ENCODE data around the gene LRPAP1.
"Not testable (repeated sequence)": the region's sequence is repeated elsewhere in the genome, so short reads cannot be mapped to it uniquely, and the experiment has no call there.

LRPAP1 gene, protein sequence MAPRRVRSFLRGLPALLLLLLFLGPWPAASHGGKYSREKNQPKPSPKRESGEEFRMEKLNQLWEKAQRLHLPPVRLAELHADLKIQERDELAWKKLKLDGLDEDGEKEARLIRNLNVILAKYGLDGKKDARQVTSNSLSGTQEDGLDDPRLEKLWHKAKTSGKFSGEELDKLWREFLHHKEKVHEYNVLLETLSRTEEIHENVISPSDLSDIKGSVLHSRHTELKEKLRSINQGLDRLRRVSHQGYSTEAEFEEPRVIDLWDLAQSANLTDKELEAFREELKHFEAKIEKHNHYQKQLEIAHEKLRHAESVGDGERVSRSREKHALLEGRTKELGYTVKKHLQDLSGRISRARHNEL

DNA sequence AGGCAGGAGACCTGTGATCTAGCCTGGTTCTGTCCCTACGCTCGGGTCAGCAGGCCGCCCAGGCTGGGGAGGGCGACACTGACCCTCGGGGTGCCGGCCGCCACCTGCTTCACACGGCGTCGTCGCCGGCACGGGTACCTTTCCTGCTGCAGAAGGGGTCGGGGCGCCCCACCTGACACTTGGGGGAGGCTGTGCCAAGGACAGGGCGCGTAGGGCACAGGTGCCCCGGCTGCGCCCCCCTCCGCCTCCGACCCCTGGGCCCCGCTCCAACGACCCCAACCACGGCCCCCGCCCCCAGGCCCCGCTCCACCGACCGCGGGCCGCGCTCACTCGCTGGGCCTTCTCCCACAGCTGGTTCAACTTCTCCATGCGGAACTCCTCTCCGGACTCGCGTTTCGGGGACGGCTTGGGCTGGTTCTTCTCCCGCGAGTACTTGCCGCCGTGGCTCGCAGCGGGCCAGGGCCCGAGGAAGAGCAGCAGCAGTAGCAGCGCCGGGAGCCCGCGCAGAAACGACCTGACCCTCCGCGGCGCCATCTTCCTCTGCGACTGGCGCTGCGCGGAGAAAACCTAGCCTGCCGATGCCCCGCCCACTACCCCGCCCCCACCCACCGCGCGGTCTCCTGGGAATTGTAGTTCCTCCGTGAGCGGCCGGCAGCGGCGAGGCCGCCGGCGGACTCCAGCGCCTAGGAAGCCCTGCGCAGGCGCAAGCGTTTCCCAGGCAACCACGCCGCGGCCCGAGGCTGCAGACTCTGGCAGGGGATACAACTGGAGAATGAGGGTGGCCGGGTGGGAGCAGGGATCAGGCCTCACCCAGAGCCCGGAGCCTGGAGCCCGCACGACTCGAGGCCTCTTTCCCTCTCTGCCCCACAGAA lies at the start of gene LRPAP1:
Gene LRPAP1, minus strand, starts transcription at position 544 of the 872 bp plus-strand sequence. Its CDS starts 10 bp downstream, at position 534.
- DNase-seq (ENCODE audit: low read depth, low spot score) = peak; percentile 97

DNA sequence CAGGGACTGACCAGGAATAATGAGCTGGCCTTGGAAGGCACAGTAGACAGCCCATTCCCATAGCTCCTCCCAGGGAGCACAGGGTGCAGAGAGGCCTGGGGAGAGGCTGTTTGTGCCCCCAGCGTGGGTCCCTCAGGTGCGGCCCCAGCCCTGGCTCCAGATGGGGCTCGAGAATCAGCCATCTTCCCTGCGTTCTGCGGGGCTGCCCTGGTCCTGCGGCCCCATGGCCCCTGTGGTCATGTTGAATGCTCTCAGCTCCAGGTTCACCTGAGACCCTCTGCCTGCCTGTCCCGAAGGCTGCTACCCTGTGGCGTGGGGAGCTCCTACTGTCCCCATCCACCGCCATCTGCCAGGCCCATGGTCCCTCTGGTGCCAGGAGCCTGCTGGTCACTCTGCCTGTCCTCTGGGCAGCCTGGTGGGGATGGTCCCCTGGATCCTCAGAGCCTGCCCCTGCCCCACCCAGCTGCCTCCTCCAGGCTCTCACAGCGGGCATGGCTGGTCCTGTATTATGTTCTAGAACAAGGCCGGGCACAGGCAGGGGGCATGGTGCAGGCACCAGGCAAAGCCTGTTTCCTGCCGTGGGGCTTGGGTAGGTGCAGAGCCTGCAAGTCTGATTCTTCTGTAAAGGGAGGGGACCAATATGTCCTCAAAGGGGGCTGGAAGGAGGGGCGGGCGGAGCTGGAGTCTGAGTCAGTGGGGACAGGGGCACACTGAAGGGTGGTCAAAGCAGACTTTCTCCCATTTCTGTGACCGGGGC lies 49.3 kb upstream of the LRPAP1 start:
- DNase-seq (ENCODE audit: low read depth, low spot score) = not testable (repeated sequence)

DNA sequence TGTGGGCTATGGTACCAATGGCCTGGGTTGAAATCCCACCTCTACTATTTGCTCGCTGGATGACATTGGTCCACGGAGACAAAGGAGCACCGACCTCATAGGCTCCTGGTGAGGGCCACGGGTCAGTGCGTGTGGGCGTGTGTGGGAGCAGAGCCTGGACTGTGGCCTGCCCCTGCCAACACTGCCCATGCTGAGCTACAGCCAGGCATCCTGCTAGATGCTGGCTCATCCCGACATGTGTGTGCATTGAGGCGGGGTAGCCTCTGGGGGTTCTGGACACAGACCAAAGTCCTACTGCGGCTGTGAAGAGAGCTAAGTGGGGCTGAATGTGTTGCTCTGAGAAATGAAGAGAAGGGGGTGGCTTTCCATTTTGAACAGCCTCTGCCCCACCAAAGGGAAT lies 48.6 kb upstream of the LRPAP1 start:
- DNase-seq (ENCODE audit: low read depth, low spot score) = not testable (repeated sequence)

DNA sequence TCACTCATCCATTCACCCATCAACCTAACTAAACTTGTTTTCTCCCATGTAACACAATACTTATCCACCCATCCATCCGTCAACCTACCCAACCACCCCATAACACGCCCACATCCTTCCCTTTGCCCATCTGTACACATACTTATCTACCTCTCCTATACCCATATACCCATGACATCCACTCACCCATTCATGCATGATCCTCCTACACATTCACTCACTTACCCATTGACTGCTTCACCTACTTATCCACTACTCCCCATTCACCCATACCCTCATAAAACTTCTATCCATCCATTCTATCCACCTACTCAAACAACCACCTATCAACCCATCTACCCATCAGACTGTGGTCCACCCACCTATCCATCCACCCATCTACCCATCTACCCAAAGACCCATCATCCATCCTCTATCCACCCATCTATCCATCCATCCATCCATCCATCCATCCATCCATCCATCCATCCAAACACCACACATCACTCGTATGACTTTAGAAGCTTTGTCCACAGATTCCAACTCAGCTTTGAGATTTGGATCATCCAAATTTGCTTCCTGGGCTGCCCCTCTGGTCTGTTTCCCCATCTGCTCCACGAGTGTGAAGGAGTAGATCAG lies 46.4 kb upstream of the LRPAP1 start:
- not testable (repeated sequence) for DNase-seq (ENCODE audit: low read depth, low spot score)

DNA sequence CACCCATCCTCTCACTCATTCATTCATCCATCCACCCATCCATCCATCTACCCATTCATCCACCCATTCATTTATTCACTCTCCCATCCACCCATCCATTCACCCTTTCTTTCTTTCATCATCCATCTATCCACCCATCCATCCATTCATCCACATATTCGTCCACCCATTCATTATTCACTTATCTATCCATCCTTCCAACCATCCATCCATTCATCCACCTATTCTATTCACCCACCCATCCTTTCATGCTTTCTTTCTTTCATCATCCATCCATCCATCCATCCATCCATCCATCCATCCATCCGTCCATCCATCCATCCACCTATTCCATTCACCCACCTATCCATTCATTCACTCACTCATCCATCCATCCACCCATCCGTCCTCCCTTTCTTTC lies 45.8 kb upstream of the LRPAP1 start:
- not testable (repeated sequence) for DNase-seq (ENCODE audit: low read depth, low spot score)

GRCh38 chr4:3577208-3577892 lies 45.1 kb upstream of the LRPAP1 start:
- not testable (repeated sequence) for DNase-seq (ENCODE audit: low read depth, low spot score)

- DNase-seq (ENCODE audit: low read depth, low spot score) = not testable (repeated sequence)
Observed at GRCh38 chr4:3576533-3577207, 44.4 kb upstream of the LRPAP1 start.

DNA sequence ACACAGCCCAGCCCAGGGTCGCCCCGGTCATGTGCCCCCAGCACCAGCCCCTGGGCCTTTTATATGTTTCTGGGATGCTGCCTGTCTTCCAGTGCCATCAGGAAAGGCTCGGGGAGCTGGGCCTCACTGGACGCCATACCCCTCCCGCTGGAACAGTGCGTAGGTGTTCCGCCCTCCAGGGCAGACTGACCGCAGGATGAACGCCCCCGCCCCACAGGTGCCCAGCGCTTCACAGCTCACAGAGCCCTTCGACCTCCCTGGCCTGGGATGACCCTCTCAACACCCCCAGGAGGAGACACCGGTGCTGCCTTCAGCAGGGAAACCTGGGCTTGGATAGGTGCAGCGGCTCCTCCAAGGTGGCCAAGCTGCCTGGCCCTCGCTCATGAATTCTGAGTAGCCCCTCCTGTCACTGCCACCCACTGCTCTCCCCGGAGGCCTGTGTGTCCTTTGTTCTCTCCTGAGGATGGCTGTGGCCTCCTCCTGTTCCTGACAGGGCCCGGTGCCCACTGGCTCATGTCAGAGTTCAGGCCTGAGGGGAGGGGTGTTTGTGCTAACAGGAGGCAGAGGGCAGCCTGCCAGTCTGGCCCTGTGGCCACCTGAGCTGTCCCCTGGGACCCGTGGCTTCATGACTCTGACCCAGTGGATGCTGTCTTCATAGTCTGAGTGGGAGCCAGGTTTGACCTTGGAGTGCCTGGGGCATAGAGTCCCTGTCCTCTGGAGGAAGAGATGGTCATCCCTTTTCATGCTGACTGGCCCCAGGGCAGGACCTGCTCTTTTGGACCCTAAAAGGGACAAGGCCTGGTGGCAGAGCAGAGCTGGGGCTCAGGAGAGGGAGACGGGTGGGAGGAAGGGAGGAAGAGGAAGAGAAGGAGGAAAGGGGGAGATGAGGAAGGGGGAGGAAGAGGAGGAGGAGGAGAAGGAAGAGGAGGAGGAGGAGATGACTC lies 43.5 kb upstream of the LRPAP1 start:
- DNase-seq (ENCODE audit: low read depth, low spot score) = not testable (repeated sequence)

- DNase-seq (ENCODE audit: low read depth, low spot score) = not testable (repeated sequence)
Observed at GRCh38 chr4:3574865-3575264, 42.6 kb upstream of the LRPAP1 start.

- not testable (repeated sequence) for DNase-seq (ENCODE audit: low read depth, low spot score)
Observed at GRCh38 chr4:3574346-3574745, 42.1 kb upstream of the LRPAP1 start.

GRCh38 chr4:3573131-3573530 lies 40.9 kb upstream of the LRPAP1 start:
- no peak for DNase-seq (ENCODE audit: low read depth, low spot score)

DNA sequence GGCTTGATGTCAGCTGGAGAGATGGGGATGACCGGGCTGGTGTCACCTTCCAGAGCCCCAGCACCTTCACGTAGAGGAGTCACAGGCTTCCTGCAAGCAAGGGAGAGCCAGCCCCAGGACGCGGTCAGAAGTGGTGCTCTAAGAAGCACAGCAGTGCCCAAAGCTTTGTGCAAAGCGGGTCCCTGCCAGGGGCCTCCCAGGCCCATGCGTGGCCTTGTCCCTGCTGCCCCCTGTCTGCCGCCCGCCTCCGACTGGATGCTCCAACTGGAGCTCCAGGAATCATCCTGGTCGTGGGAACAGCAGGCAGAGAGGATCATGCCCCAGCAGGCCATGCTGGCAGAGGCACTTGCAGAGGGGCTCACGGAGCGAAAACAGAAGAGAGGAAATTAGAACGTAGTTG lies 40.1 kb upstream of the LRPAP1 start:
- no peak for DNase-seq (ENCODE audit: low read depth, low spot score)

- no peak for DNase-seq (ENCODE audit: low read depth, low spot score)
Observed at GRCh38 chr4:3571921-3572320, 39.7 kb upstream of the LRPAP1 start.

- not testable (repeated sequence) for DNase-seq (ENCODE audit: low read depth, low spot score)
Observed at GRCh38 chr4:3570923-3571322, 38.7 kb upstream of the LRPAP1 start.

GRCh38 chr4:3569611-3570010 lies 37.4 kb upstream of the LRPAP1 start:
- not testable (repeated sequence) for DNase-seq (ENCODE audit: low read depth, low spot score)

DNA sequence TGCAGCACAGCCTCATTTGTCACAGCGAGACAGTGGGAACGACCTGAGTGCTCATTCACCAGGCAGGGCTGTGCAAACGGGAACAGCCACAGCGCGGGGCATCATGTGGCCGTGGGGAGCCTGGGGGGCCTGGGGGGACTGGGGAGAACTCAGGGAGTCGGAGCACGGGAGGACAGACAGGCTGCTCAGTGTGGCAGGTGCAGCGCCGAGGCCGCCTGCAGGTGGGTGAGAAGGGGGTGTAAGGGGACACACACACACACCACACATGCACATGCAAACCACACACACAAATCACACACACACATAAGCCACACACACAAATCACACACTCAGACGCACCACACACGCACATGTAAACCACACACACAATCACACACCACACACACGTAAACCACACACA lies 34.5 kb upstream of the LRPAP1 start:
- DNase-seq (ENCODE audit: low read depth, low spot score) = not testable (repeated sequence)

DNA sequence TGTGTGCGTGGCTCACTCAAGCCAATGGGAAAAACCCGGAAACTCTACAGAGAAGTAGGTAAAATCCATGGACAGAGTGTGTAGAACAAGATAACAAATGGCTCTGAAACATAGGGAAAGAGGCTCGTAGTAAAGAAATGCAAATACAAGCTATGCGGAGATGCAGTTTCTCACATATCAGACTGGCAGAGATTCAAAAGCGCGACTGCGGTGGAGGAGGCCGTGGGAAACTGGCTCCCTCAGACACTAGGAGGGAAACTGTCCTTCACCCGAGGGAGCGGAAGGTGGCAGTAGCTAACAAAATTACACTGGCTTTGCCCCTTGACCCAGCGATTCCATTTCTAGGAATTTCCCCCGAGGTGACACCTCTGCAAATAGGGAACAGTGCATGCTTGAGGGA lies 34.1 kb upstream of the LRPAP1 start:
- peak; percentile 22 for DNase-seq (ENCODE audit: low read depth, low spot score)

DNA sequence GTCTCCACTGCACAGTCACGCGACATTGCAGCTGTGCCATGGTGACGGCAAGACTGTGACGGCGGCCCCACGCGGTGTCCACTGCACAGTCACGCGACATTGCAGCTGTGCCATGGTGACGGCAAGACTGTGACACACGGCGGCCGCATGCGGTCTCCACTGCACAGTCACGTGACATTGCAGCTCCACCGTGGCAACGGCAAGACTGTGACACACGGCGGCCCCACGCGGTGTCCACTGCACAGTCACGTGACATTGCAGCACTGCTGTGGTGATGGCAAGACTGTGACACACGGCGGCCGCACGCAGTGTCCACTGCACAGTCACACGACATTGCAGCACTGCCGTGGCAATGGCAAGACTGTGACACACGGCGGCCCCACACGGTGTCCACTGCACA lies 32.7 kb upstream of the LRPAP1 start:
- DNase-seq (ENCODE audit: low read depth, low spot score) = not testable (repeated sequence)

DNA sequence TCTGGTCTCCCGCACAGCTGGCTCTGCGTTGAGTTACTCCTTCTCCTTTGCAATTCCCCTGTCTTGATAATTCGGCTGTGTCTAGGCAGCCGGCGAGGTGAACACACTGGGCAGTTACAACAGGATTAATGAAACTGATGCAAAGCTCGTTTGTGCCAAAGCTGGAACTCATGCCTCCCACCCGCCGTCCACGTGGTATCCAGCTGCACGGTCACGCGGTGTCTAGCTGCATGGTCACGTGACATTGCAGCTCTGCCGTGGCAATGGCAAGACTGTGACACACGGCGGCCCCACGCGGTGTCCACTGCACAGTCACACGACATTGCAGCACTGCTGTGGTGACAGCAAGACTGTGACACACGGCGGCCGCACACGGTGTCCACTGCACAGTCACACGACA lies 31.2 kb upstream of the LRPAP1 start:
- no peak for DNase-seq (ENCODE audit: low read depth, low spot score)
